GM10266 (cell line): Measurements from ENCODE around the gene BOK.
A peak's percentile ranks its signal among the peaks of the same experiment; 100 is the strongest.

ENCODE experiments used
- DNase-seq: peaks from one replicate; pipeline ENCODE4 v3.0.0; 2012; ENCODE audit errors: extremely low spot score
- CTCF ChIP-seq: IDR thresholded peaks from 2 replicates; pipeline ENCODE4 v1.5.1; 2012; ENCODE audit warnings: mild to moderate bottlenecking, low read depth; ENCODE audit not compliant: control insufficient read depth, insufficient read depth; ENCODE audit errors: missing control alignments

Gene BOK

GRCh38 chr2:241539616-241540374 is 18.8 kb upstream of the BOK start:
- no peak for TF ChIP-seq CTCF
- peak; percentile 27 for DNase-seq

GRCh38 chr2:241540401-241540770 is 18.2 kb upstream of the BOK start:
- TF ChIP-seq CTCF, result no peak
- peak; percentile 27 for DNase-seq

GRCh38 chr2:241540771-241541561 is 17.6 kb upstream of the BOK start:
- peak; percentile 93 for DNase-seq
- no peak for TF ChIP-seq CTCF

GRCh38 chr2:241541564-241542277 is 16.8 kb upstream of the BOK start:
- TF ChIP-seq CTCF, result no peak
- peak; percentile 39 for DNase-seq

GRCh38 chr2:241542278-241542605 is 16.3 kb upstream of the BOK start:
- DNase-seq, result peak; percentile 26
- TF ChIP-seq CTCF, result no peak

- DNase-seq, result peak; percentile 7
- no peak for TF ChIP-seq CTCF
Measured at GRCh38 chr2:241545106-241545505, 13.4 kb upstream of the BOK start.
